AG04450 (cell line): ENCODE data around the gene FOXI2. TPM values are rescaled to one million over a fixed set of nuclear protein-coding genes. Genes with fewer than 3 reads are reported as not detected.

Experiments
- CTCF ChIA-PET: fragments of 300-600, 350-600 bp; formaldehyde crosslinking; extraction: SDS; loops from one replicate; lab custom pipeline; 2022; ENCODE audit warnings: antibody characterized with exemption, inconsistent platforms; lab: Charles Lee
- POLR2A ChIA-PET: fragments of 350-600 bp; formaldehyde crosslinking; extraction: SDS; loops from one replicate; lab custom pipeline; 2021; ENCODE audit warnings: antibody characterized with exemption, inconsistent platforms; lab: Yijun Ruan, JAX
- DNase-seq: peaks from one replicate; pipeline ENCODE4 v3.0.0-alpha.2; 2011; ENCODE audit warnings: low read depth, low spot score
- H3K27ac ChIP-seq: one replicate; pipeline ENCODE4 v1.5.1; 2012; ENCODE audit warnings: low read depth, low read length, control low read depth
- H3K27me3 ChIP-seq: one replicate; pipeline ENCODE4 v1.6.0; 2012; ENCODE audit warnings: low read length; ENCODE audit not compliant: control insufficient read depth, insufficient read depth
- H3K4me3 ChIP-seq: 2 replicates; pipeline ENCODE4 v1.5.1; 2011; ENCODE audit warnings: mild to moderate bottlenecking, low read depth, low read length, control low read depth
- H3K9me3 ChIP-seq: 2 replicates; pipeline ENCODE4 v1.5.1; 2012; ENCODE audit warnings: low read length; ENCODE audit not compliant: control insufficient read depth, insufficient read depth
- CTCF ChIP-seq: IDR thresholded peaks from 2 replicates; pipeline ENCODE4 v1.5.1; 2011; ENCODE audit warnings: low read depth, low read length, control low read depth, inconsistent platforms
- polyA plus RNA-seq: library from polyadenylated mRNA; depleted of rRNA; stranded (reverse); fragments of >200 nt; gene quantifications from 2 replicates; pipeline ENCODE4 v1.2.3, GENCODE V29; 2011

The FOXI2 gene
- polyA plus RNA-seq, 1 experiment = not detected

- Histone ChIP-seq H3K4me3 (no peak overlapping the region), H3K27ac (no peak overlapping the region), H3K9me3 (peaks cover 44% of the 10 kb centered on the region), H3K27me3 (no peaks in the 10 kb centered on the region)
- POLR2A ChIA-PET = no interaction called here
- CTCF ChIA-PET = no interaction called here
- no peak for TF ChIP-seq CTCF
- no peak for DNase-seq
Observed at GRCh38 chr10:127740596-127740995, 3.6 kb downstream of the FOXI2 start.

GRCh38 chr10:127743205-127743604 lies 6.2 kb downstream of the FOXI2 start:
- no peak for TF ChIP-seq CTCF
- Histone ChIP-seq H3K27ac (no peak overlapping the region), H3K9me3 (peaks cover 25% of the 10 kb centered on the region), H3K4me3 (no peak overlapping the region), H3K27me3 (no peaks in the 10 kb centered on the region)
- ChIA-PET POLR2A (no interaction called here), CTCF (no interaction called here)
- DNase-seq = no peak

- H3K9me3 ChIP-seq = peaks cover 10% of the 10 kb centered on the region
- no peak overlapping the region for H3K4me3 ChIP-seq
- ChIA-PET CTCF (no interaction called here), POLR2A (no interaction called here)
- no peak overlapping the region for H3K27ac ChIP-seq
- no peak for DNase-seq
- H3K27me3 ChIP-seq = no peaks in the 10 kb centered on the region
- no peak for TF ChIP-seq CTCF
Observed at GRCh38 chr10:127744956-127745355, 8.0 kb downstream of the FOXI2 start.

GRCh38 chr10:127745861-127746260 lies 8.9 kb downstream of the FOXI2 start:
- Histone ChIP-seq H3K4me3 (no peak overlapping the region), H3K27me3 (no peaks in the 10 kb centered on the region), H3K27ac (no peak overlapping the region), H3K9me3 (peaks cover 9% of the 10 kb centered on the region)
- no peak for DNase-seq
- ChIA-PET POLR2A (no interaction called here), CTCF (no interaction called here)
- no peak for TF ChIP-seq CTCF

GRCh38 chr10:127755753-127756152 lies 18.8 kb downstream of the FOXI2 start:
- Histone ChIP-seq H3K27ac (no peak overlapping the region), H3K9me3 (peaks cover 21% of the 10 kb centered on the region), H3K27me3 (no peaks in the 10 kb centered on the region), H3K4me3 (no peak overlapping the region)
- POLR2A ChIA-PET = no interaction called here
- CTCF ChIA-PET = no interaction called here
- TF ChIP-seq CTCF = no peak
- no peak for DNase-seq
